Naive B cell (primary cell): ENCODE results near the gene QRSL1. TPM values are rescaled to one million over a fixed set of nuclear protein-coding genes. Genes with fewer than 3 reads are reported as not detected.

Experiments
- ATAC-seq, 2 donors: fragments of 150-1000 bp; cut with Tn5 transposase; 2 replicates each; pipeline ENCODE4 v1.10.0; 2021; ENCODE audit warnings: low read depth in 2 of 2, mild to moderate bottlenecking in 2 of 2, moderate library complexity in 2 of 2
- DNase-seq: peaks from one replicate; pipeline ENCODE4 v3.0.0; 2022
- H3K27ac Mint-ChIP-seq, 6 donors: one replicate each; pipeline ENCODE4 v1.8.0; 2020 to 2022; ENCODE audit warnings: mild to moderate bottlenecking in 6 of 6, mixed read lengths in 6 of 6, moderate library complexity in 5 of 6, inconsistent platforms in 2 of 6
- H3K27me3 Mint-ChIP-seq, 3 donors: one replicate each; pipeline ENCODE4 v1.8.0; 2021 to 2022; ENCODE audit warnings: mixed read lengths in 3 of 3, mild to moderate bottlenecking in 1 of 3
- H3K36me3 Mint-ChIP-seq, 2 donors: one replicate each; pipeline ENCODE4 v1.8.0; 2020 to 2022; ENCODE audit warnings: mixed read lengths in 2 of 2, inconsistent platforms in 1 of 2, mild to moderate bottlenecking in 1 of 2
- H3K4me1 Mint-ChIP-seq, 3 donors: one replicate each; pipeline ENCODE4 v1.8.0; 2020 to 2022; ENCODE audit warnings: mixed read lengths in 3 of 3, inconsistent platforms in 1 of 3, mild to moderate bottlenecking in 1 of 3, moderate library complexity in 1 of 3
- H3K4me3 Mint-ChIP-seq, 8 donors: one replicate each; pipeline ENCODE4 v1.8.0; 2020 to 2022; ENCODE audit warnings: mild to moderate bottlenecking in 8 of 8, mixed read lengths in 8 of 8, moderate library complexity in 8 of 8, inconsistent platforms in 2 of 8
- H3K9me3 Mint-ChIP-seq, 7 donors: one replicate each; pipeline ENCODE4 v1.8.0; 2020 to 2022; ENCODE audit warnings: mixed read lengths in 7 of 7, mild to moderate bottlenecking in 5 of 7, inconsistent platforms in 2 of 7, moderate library complexity in 1 of 7
- polyA plus RNA-seq, 6 donors: library from polyadenylated mRNA; unstranded; fragments of 300-500 nt; fragmentation: Illumina TruSeq; gene quantifications; one replicate each; pipeline ENCODE4 v1.2.3, GENCODE V29; 2021; ENCODE audit warnings: low read depth in 6 of 6

The QRSL1 gene
- polyA plus RNA-seq, 6 donors from 2014 or later, result 82.0 to 97.2 (median 88.6) TPM

- H3K4me3 Mint-ChIP-seq, result peak overlapping the region; percentile 46 to 83 (median 74)
- H3K4me1 Mint-ChIP-seq, result peaks cover 39 to 61% (median 48%) of the 10 kb centered on the region in 3 donors
- peaks cover 0 to 2% (median 0%) of the 10 kb centered on the region in 7 donors for H3K9me3 Mint-ChIP-seq
- H3K27ac Mint-ChIP-seq, result peak overlapping the region; percentile 49 to 91 (median 84)
- H3K27me3 Mint-ChIP-seq, result no peaks in the 10 kb centered on the region
- DNase-seq (peak; percentile 76), ATAC-seq (peak; percentile 100)
- H3K36me3 Mint-ChIP-seq, result peaks cover 21 to 35% of the 10 kb centered on the region in 2 donors
Observed at GRCh38 chr6:106666282-106667021, 37.1 kb downstream of the QRSL1 start.

DNA sequence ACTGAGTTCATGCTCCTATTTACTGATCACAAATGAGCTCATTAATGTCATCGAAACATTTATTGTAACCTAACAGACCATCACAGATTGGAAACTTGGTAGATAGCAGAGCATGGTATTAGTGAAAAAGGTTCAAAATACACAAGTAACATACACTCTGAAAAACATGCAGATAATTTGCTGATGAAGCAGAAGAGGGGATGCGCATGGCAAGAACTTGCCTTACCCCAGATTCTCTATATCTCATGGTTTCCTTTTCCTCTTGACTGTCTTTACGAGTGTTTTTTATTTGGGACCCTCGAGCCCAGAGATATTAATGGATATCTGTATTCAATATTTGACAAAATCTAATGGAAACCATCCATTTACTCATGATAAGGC, 37.6 kb downstream of the QRSL1 start:
- no peaks in the 10 kb centered on the region for H3K27me3 Mint-ChIP-seq
- ATAC-seq (no peak), DNase-seq (no peak)
- H3K4me1 Mint-ChIP-seq, result peaks cover 39 to 61% (median 48%) of the 10 kb centered on the region in 3 donors
- H3K4me3 Mint-ChIP-seq, result peak overlapping the region; percentile 46 to 83 (median 74)
- peak overlapping the region; percentile 2 to 90 (median 66) for H3K27ac Mint-ChIP-seq
- peaks cover 21 to 33% of the 10 kb centered on the region in 2 donors for H3K36me3 Mint-ChIP-seq
- H3K9me3 Mint-ChIP-seq, result peaks cover 0 to 2% (median 0%) of the 10 kb centered on the region in 7 donors

GRCh38 chr6:106670236-106670635, 40.9 kb downstream of the QRSL1 start:
- H3K4me3 Mint-ChIP-seq, result peak overlapping the region in 1 of 8 donors; percentile 20
- H3K4me1 Mint-ChIP-seq, result peaks cover 25 to 42% (median 35%) of the 10 kb centered on the region in 3 donors
- no peak for DNase-seq
- H3K27ac Mint-ChIP-seq, result peak overlapping the region in 1 of 6 donors; percentile 15
- peaks cover 10% of the 10 kb centered on the region in 2 donors for H3K36me3 Mint-ChIP-seq
- H3K9me3 Mint-ChIP-seq, result peaks cover 0 to 5% (median 0%) of the 10 kb centered on the region in 7 donors
- no peaks in the 10 kb centered on the region for H3K27me3 Mint-ChIP-seq
- no peak for ATAC-seq

DNA sequence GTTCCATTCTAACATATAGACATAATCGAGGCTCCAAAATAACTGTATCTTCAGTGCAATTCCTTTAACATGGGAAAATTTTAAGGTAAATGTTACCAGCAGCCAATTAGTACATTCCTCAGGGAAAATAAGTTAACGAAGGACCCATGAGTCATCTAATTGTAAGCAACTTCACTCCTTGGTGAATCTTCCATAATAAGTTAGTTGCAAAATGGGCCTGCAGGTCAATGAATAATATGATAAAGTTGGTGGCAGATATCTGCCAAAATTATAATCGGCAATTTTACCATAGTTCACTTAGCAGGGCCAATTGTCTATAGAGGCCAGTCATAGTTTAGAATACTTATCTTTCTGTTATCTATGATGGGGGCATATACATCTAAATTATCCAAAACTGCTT, 42.3 kb downstream of the QRSL1 start:
- Mint-ChIP-seq H3K4me1 (peaks cover 18 to 35% (median 32%) of the 10 kb centered on the region in 3 donors), H3K27ac (no peak overlapping the region), H3K4me3 (no peak overlapping the region), H3K36me3 (peaks cover 3 to 7% of the 10 kb centered on the region in 2 donors), H3K27me3 (no peaks in the 10 kb centered on the region), H3K9me3 (peaks cover 0 to 5% (median 0%) of the 10 kb centered on the region in 7 donors)
- DNase-seq, result no peak
- ATAC-seq, result no peak

DNA sequence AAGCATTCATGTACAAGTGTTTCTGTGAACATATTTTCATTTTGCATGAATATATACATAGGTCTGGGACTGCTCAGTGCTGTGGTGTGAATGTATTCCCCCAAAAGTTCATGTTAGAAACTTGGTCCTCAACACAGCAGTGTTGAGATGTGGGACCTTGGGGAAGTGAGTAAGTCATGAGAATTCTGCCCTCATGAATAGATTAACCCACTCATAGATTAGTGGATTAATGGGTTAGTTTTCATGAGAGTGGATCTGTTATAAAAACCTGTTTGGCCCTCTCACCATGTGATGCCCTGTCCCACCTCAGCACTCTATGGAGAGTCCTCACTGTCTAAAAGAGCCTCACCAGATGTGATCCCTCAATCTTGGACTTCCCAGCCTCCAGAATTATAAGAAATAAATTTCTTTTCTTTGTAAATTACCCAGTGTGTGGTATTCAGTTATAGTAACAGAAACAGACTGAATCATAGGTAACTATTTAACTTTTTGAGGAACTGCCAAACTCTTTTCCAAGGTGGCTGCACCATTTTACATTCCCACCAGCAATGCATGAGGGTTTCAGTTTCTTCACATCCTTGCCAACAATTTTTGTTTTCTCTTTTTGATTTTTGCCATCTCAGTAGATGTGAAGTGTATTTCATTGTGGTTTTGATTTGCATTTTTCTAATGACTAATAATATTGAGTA, 45.3 kb downstream of the QRSL1 start:
- H3K36me3 Mint-ChIP-seq, result peaks cover 0 to 7% of the 10 kb centered on the region in 2 donors
- peak overlapping the region in 3 of 6 donors; percentile 34 to 44 (median 37) for H3K27ac Mint-ChIP-seq
- no peak overlapping the region for H3K4me3 Mint-ChIP-seq
- H3K9me3 Mint-ChIP-seq, result peaks cover 0 to 6% (median 3%) of the 10 kb centered on the region in 7 donors
- no peak for DNase-seq
- no peaks in the 10 kb centered on the region for H3K27me3 Mint-ChIP-seq
- H3K4me1 Mint-ChIP-seq, result peaks cover 19 to 32% (median 24%) of the 10 kb centered on the region in 3 donors
- no peak for ATAC-seq

GRCh38 chr6:106677282-106677681, 47.9 kb downstream of the QRSL1 start:
- no peaks in the 10 kb centered on the region for H3K27me3 Mint-ChIP-seq
- H3K36me3 Mint-ChIP-seq, result peaks cover 0 to 7% of the 10 kb centered on the region in 2 donors
- peaks cover 18 to 34% (median 19%) of the 10 kb centered on the region in 3 donors for H3K4me1 Mint-ChIP-seq
- ATAC-seq (peak; percentile 51 to 66), DNase-seq (no peak)
- peak overlapping the region in 7 of 8 donors; percentile 1 to 84 (median 47) for H3K4me3 Mint-ChIP-seq
- H3K9me3 Mint-ChIP-seq, result peaks cover 0 to 6% (median 3%) of the 10 kb centered on the region in 7 donors
- peak overlapping the region in 5 of 6 donors; percentile 16 to 95 (median 57) for H3K27ac Mint-ChIP-seq

- Mint-ChIP-seq H3K4me3 (peak overlapping the region in 5 of 8 donors; percentile 40 to 77 (median 55)), H3K27me3 (no peaks in the 10 kb centered on the region), H3K9me3 (no peaks in the 10 kb centered on the region), H3K36me3 (no peaks in the 10 kb centered on the region), H3K4me1 (peaks cover 25 to 48% (median 39%) of the 10 kb centered on the region in 3 donors), H3K27ac (peak overlapping the region in 3 of 6 donors; percentile 38 to 81 (median 47))
- DNase-seq (no peak), ATAC-seq (no peak)
Observed at GRCh38 chr6:106684011-106684410, 54.6 kb downstream of the QRSL1 start.

- Mint-ChIP-seq H3K4me1 (peaks cover 25 to 49% (median 38%) of the 10 kb centered on the region in 3 donors), H3K4me3 (no peak overlapping the region), H3K9me3 (no peaks in the 10 kb centered on the region), H3K27me3 (no peaks in the 10 kb centered on the region), H3K27ac (no peak overlapping the region), H3K36me3 (no peaks in the 10 kb centered on the region)
- DNase-seq (no peak), ATAC-seq (no peak)
Observed at GRCh38 chr6:106685833-106686232, 56.5 kb downstream of the QRSL1 start.

GRCh38 chr6:106688177-106688951, 59.0 kb downstream of the QRSL1 start:
- no peaks in the 10 kb centered on the region for H3K9me3 Mint-ChIP-seq
- no peaks in the 10 kb centered on the region for H3K36me3 Mint-ChIP-seq
- H3K27ac Mint-ChIP-seq, result peak overlapping the region in 4 of 6 donors; percentile 7 to 56 (median 39)

DNA sequence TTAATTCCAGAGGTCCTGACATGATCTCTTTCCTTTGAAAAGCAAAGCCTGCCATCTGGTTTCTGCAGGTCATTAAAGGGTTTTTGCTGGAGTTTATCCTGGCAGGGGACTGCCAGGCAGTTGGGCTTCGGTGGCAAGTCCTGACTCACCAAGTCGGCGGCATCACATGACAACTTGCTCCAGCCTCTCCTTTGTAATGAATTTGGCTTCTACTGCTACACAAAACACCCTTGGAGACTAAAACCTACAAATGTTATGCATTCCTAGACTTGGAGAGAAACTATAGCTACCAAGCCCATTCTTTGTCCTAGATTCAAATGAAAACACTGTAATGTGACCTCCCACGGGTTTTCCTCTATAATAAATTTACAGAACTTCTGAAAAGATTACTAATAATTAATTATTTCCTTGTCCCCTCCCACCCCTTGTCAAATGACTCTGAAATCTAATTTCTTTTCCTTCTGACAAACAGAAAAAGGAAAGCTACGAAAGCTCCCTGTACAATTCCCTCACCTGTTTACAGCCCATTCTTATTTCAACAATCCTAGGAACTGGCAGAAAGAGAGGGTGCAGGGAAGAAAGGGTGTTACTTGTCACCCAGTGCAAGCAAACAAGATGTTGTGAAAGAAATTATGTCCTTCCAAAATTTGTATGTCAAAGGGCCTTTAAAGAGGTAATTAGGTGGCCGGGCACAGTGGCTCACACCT, 62.9 kb downstream of the QRSL1 start:
- Mint-ChIP-seq H3K36me3 (no peaks in the 10 kb centered on the region), H3K27ac (no peak overlapping the region)

More at GRCh38 chr6:106688177-106688951, 59.0 kb downstream of the QRSL1 start:
- Mint-ChIP-seq H3K4me1 (peaks cover 30 to 42% (median 38%) of the 10 kb centered on the region in 3 donors), H3K27me3 (no peaks in the 10 kb centered on the region), H3K4me3 (peak overlapping the region in 5 of 8 donors; percentile 25 to 80 (median 58))
- DNase-seq (no peak), ATAC-seq (peak; percentile 45 to 58)

GRCh38 chr6:106692819-106693208, 63.4 kb downstream of the QRSL1 start:
- Mint-ChIP-seq H3K27me3 (no peaks in the 10 kb centered on the region), H3K4me3 (peak overlapping the region in 1 of 8 donors; percentile 25), H3K4me1 (peaks cover 48 to 59% (median 56%) of the 10 kb centered on the region in 3 donors), H3K9me3 (peaks cover 0 to 2% (median 0%) of the 10 kb centered on the region in 7 donors), H3K27ac (peak overlapping the region in 1 of 6 donors; percentile 74), H3K36me3 (no peaks in the 10 kb centered on the region)
- ATAC-seq (no peak), DNase-seq (no peak)

More for the DNA sequence above, 62.9 kb downstream of the QRSL1 start:
- no peak for DNase-seq
- H3K4me3 Mint-ChIP-seq, result no peak overlapping the region
- peaks cover 0 to 2% (median 0%) of the 10 kb centered on the region in 7 donors for H3K9me3 Mint-ChIP-seq
- peaks cover 43 to 58% (median 51%) of the 10 kb centered on the region in 3 donors for H3K4me1 Mint-ChIP-seq
- no peaks in the 10 kb centered on the region for H3K27me3 Mint-ChIP-seq
- no peak for ATAC-seq

- H3K36me3 Mint-ChIP-seq, result no peaks in the 10 kb centered on the region
Observed at GRCh38 chr6:106693418-106693817, 64.0 kb downstream of the QRSL1 start.

More at GRCh38 chr6:106693418-106693817, 64.0 kb downstream of the QRSL1 start:
- ATAC-seq, result no peak
- peaks cover 0 to 2% (median 0%) of the 10 kb centered on the region in 7 donors for H3K9me3 Mint-ChIP-seq
- H3K4me1 Mint-ChIP-seq, result peaks cover 46 to 59% (median 56%) of the 10 kb centered on the region in 3 donors
- DNase-seq, result no peak
- H3K27ac Mint-ChIP-seq, result peak overlapping the region in 2 of 6 donors; percentile 22 to 88
- H3K4me3 Mint-ChIP-seq, result no peak overlapping the region
- no peaks in the 10 kb centered on the region for H3K27me3 Mint-ChIP-seq
